Activated naive CD4-positive, alpha-beta T cell (primary cell): Measurements from ENCODE around the gene NDC1.

Experiments
- DNase-seq, 4 experiments: peaks; one replicate each; lab custom pipeline; 2025; lab: John Stamatoyannopoulos, UW

The NDC1 gene

GRCh38 chr1:53731043-53731600, 107.0 kb downstream of the NDC1 start:
- no peak for DNase-seq

- DNase-seq: no peak
These were observed 107.8 kb downstream of the NDC1 start for GRCh38 chr1:53730224-53730865.

- DNase-seq: no peak
These were observed 108.5 kb downstream of the NDC1 start for GRCh38 chr1:53729456-53730223.

- DNase-seq: no peak
These were observed 109.2 kb downstream of the NDC1 start for GRCh38 chr1:53728702-53729455.

GRCh38 chr1:53728196-53728595, 109.9 kb downstream of the NDC1 start:
- DNase-seq: no peak

- DNase-seq: no peak
These were observed 110.5 kb downstream of the NDC1 start for GRCh38 chr1:53727461-53728092.

GRCh38 chr1:53726009-53726600, 112.0 kb downstream of the NDC1 start:
- no peak for DNase-seq

GRCh38 chr1:53725238-53725689, 112.8 kb downstream of the NDC1 start:
- DNase-seq: no peak

- DNase-seq: no peak
These were observed 116.1 kb downstream of the NDC1 start for GRCh38 chr1:53722025-53722424.

GRCh38 chr1:53721088-53721487, 117.0 kb downstream of the NDC1 start:
- no peak for DNase-seq

- DNase-seq: no peak
These were observed 118.6 kb downstream of the NDC1 start for GRCh38 chr1:53719469-53719868.

- DNase-seq: no peak
These were observed 119.7 kb downstream of the NDC1 start for GRCh38 chr1:53718443-53718842.

- no peak for DNase-seq
These were observed 120.9 kb downstream of the NDC1 start for GRCh38 chr1:53717025-53717804.

- no peak for DNase-seq
These were observed 121.9 kb downstream of the NDC1 start for GRCh38 chr1:53716150-53716549.

- DNase-seq: no peak
These were observed 122.6 kb downstream of the NDC1 start for GRCh38 chr1:53715478-53715877.
